D341Med (cell line): Measurements from ENCODE around the gene PEA15.
A peak's percentile ranks its signal among the peaks of the same experiment; 100 is the strongest.

ENCODE experiments used
- DNase-seq: peaks from one replicate; pipeline ENCODE4 v3.0.0; 2012; ENCODE audit warnings: low spot score

PEA15 gene

DNA sequence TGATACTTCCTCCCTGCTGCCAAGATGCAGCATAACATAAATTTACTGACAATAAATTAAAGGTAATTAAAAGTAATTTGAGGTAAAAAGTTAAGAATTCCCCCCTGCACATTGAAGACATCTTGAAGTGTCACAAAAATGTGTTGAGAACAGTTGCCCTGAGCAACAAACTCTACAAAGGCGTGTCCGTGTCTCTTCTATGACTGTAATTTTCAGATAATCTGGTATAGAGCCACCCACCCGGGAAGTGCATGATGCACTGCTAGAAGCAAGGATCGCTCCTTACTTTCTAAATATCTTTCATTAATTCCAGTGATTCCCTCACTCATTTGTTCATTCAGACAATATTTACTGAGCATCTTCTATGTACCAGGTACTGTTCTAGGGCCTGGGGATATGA lies 25.8 kb upstream of the PEA15 start:
- DNase-seq: no peak

DNA sequence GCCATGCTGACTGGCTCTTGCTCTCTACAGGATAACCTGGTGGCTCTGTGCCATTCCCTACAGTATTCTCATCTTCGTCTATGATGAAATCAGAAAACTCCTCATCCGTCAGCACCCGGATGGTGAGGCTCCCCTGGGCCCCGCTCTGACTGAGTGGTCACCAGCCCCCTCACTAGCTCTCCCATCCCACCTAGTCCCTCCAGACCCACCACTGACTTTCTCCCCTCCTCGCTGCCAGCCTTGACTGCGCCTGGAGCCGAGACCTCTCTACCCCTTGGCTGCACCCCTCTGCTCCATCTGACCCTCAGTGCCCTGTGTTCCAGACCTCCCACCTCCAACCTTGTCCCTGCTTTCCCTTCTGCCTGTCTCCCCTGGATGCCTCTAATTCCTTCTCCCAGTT lies 18.9 kb upstream of the PEA15 start:
- DNase-seq: no peak

DNA sequence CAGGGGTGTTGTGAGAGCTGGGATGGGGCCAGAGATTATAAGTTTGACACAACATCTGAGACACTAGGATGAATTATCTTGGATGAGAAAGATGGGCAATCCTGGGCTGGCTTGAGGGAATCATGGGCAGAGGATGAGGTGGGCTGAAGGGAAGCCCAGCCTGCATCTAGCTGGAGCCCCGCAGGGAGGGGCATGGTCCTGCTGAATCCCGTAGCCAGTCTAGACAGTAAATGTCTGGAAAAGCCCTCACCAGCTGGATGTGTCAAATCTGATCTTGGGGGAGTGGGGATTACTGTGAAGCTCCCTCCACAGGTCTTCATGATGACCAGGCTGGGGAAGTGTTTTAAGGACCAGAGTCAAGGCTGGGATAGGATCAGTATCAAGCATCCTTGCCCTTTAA lies 18.5 kb upstream of the PEA15 start:
- no peak for DNase-seq

DNA sequence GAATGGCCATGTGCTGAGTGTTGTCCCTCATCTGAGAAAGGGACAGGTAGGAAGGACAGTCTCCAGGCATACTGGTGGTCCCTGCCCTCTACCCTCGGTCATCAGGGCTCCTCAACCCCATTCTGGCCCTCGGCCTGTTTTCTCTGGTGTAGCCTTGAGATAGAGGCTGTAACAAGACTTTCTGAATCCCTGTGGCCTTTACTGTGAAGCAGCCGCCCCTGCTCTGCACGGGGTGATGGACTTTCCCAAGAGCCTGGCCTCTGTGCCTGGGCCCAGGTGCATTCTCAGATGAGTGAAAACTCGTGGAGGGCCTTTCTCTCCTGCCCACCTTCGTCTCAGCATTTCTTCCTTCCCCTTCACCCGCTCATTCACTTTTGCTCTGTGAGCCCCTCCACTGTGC lies 17.8 kb upstream of the PEA15 start:
- no peak for DNase-seq

DNA sequence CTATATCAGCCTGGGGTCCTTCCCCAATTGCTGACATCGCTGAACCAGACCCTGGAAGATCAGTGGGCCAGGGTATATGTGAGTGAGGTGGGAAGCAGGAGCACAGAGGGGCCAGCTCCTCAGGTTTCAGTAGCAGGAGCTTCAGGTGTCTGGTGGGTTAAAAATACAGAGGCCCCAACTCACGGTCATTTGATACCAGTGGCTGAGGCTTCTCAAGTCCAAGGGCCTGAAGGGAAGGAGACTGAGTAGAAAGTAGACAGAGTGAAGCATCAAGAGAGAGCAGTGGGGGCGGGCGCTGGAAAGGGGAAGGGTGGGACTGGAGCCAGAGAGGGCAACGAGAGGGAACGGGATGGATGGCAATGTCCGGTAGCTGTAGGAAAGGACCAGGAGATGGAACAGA lies 16.8 kb upstream of the PEA15 start:
- no peak for DNase-seq

DNA sequence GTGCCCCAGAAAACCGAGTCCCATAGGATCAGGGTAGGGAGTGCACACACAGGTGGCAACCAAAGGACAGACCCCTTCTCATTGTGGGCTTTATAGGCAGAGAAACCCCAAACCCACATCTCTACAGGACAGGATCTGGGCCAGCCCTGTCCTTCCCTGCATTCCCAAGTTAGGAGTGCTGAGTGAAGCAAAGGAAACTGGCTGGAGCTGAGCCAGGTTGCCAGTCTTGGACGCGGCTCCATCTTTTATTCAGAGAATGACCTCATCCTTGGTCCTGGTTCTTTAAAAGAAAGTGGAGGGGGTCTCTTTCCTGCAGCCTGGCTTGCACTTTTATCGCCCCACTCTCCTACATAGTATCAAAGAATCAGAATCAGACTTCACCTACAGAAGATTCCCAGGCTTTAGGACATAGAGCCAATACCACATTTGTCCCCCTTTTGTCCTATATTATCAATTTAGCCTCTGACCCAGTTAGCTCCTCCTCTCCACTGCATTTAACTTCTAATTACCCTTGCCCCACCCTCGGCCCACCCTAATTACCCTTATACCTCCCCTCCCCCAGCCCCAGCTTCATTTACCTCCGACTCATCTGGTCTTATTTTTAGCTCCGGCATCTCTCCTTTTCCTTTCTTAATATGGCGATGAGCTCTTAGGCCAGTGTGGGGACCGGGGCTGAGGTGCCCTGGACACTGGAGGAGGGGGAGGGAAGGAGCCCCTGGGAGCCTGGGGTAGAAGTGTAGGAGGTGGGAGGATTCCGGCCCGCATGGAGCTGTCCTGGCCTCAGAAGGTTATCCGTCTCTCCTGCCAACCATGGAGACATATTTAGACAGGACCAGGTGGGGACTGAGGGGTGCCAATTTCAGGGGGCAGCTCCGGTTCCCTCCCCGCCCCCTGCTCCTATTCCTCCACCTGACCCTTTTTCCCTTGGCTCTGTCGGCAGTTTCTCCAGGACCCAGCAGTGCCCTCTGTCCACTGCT lies 15.2 kb upstream of the PEA15 start, which contains the start of gene CASQ1:
CASQ1 (plus strand) TSS at position 927 of the 977 bp plus-strand sequence. CDS start 177 bp downstream, outside the sequence.
- no peak for DNase-seq

DNA sequence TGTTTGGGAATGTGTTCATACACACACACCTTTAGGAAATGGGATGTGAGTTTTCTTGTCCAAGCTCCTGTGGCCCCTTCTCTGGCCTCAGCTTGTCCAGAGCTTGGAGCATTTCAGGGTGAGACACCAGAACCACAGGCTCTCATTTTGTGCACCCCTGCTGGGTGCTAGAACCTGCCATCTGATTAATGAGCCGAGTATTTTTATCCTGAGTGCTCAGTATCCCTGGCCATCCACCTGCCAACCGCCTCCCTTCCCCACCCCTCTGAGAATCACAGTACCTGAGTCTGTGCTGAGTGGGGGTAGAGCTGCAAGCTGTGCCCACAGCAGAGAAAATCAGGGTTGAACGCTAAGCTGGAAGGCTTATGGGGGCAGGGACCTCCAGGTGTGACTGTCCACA lies 13.4 kb upstream of the PEA15 start:
- no peak for DNase-seq

DNA sequence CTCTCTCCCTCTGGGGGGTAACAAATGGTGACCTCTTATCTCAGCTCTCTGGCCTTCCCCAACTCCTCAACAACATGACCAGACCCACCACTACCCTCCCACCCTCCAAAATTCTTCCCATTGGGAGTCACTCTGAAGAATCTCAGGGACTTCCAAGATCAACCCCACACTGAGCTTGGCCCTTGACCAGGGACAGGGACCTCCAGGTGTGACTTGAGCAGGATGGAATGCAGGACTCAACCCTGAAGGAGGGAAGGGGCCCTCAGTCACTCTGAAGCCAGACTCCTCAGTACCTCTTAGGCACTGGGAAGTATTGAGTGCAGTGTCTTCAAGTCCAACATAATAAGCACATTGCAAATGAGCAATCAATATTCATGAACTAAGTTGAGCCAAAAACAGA lies 12.9 kb upstream of the PEA15 start:
- no peak for DNase-seq

DNA sequence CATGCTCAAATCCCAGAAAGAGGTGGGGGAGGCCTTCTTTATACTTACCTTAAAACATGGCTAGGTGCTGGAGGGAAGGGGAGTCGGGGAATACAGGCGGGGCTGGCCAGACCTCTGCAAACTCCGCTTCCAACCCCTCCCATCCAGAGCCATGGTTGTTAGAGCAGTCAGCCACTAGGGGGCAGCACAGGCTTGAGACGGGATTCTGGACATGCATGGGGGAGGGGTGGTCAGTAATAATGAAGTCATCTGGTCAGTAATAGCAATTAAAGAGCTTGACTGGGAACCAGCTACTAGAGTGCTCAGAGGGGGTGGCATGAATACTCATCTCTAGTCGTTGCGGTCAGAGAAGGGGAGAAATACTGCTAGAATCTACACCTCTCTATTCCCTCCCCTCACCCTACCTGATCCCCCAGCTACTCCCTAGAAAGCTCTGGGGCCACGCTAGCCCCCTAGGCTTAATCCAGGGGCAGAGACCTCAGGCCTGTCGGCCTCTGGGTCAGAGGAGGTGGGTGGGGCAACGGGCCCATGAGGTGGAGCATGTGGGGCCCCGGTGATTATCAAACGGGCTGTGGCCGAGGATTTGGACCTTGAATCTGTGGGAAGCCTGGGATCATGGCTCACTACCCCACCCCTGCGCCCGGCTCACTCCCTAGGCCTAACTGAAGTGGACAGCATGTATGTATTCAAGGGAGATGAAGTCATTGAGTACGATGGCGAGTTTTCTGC lies 11.9 kb upstream of the PEA15 start:
- peak; percentile 87 for DNase-seq

DNA sequence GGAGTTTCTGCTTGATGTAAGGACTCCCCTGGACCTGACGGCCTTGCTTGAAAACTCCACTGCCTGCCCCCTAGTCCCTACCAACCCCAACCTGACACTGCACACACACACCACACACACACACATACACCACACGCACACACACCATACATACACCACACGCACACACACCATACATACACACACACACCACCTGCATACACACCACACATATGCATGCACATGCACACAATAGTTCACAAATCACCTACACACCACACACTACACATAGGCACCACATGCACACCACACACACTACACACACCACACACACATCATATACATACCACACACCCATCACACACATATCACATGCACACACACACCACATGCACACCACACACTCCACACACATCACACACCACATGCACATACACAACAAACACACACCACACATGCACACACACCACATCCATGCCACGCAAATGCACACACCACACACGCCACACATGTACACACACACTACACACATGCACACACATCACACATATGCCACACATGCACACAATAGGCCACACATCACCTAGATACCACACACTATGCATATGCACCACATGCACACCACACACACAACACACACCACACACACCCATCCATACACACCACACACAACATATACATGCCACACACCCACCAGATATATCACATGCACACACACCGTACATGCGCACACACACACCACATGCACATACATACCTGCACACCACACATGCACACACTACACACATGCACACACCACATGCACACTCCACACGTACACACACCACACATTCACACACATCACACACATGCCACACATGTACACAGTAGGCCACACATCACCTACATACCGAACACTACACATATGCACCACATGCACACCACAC lies 11.1 kb upstream of the PEA15 start:
- no peak for DNase-seq

DNA sequence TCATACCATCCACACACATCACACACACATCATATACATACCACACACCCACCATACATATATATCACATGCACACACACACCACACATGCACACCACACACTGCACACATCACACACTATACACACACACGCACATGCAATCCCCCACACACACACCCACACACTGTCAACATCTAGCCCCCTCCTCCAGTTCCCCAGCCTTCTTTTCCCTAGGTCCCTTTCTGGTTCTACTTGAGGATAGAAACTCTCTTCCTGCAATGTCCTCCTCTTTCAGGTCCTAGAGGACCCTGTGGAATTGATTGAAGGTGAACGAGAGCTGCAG lies 10.5 kb upstream of the PEA15 start:
- no peak for DNase-seq

DNA sequence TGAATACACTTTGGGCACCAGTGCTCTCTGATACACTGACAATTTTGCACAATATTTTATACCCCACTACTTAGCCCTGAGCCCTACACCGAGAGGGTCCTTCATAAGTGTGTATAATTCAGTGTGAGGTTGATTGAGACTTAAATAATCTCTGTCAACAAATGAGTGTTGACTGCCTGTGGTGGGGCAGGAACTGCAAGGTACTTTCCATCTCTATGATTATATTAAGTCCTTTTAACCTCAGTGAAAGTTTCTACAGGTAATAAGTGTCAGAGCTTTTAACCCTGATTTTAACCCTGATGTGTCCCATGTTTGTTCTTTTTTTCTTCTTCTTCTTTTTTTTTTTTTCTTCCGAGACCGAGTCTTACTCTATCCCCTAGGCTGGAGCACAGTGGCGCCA lies 9.0 kb upstream of the PEA15 start:
- DNase-seq: no peak

DNA sequence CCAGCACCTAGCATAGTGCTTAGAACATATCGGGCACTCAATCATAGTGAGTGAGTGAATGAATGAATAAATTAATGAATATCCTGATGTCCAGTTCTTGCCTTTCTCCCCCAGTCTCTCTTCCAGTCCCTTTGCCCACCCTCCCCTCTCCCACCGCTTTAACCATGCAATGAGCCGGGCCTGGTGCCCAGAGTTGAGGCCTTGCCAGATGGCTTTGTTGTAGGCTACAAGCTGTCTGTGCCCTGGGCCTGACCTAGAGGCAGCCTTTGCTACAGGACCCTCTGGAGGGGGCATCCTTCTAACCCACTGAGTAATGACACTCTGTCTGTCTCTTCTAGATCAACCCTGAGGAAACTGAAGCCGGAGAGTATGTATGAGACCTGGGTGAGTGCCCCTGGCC lies 8.0 kb upstream of the PEA15 start:
- DNase-seq: no peak

DNA sequence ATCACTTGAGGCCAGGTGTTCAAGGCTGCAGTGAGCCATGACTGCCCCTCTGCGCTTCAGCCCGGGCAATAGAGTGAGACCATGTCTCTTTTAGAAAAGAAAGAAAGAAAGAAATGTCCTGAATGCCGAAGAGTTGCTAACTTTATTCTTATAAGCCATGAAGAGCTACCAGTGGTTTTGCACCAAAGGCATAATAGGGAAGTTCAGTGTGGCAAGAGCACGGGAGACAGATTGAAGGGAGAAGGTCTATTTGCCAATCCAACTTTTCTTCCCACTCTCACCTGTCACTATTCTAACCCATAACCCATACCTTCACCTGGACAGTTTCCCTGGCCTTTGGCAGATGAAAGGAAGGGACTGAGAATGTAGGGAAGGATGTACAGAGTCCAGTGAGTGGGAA lies 4.4 kb upstream of the PEA15 start:
- no peak for DNase-seq

DNA sequence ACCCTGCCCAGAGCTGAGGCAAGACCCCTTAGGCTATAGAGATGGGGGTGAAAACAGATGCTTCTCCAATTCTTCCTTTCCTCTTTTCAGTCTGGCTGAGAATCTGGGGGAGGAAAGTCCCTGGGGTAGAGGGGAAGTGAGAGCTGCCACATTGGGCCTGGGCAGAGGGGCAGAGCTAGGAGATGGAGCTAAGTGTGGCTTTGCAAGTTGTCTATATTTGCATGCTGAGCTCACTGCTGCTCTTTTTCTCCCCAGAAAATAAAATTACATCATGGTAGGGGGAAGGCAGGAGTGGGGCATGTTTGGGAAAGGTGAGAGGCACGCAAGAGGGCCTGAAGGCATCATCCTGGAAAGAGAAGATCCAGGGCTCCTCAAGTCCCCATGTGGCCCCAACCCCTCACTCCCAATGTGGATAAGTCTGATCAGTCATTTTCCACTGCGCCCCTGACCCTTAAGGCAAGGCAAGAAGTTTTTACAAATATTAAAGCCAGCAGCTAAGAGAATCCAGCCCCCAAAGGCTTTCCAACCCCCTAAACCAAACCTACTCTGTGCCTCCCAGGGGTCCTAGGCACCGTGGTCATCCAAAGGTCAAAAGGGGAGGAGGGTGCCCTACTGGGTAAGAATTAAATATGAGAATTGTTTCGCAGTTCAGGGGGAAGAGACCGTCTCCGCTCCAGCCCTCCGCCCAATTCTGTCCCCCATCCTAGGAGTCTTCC lies 500 bp upstream of the PEA15 start:
- DNase-seq: peak; percentile 34

DNA sequence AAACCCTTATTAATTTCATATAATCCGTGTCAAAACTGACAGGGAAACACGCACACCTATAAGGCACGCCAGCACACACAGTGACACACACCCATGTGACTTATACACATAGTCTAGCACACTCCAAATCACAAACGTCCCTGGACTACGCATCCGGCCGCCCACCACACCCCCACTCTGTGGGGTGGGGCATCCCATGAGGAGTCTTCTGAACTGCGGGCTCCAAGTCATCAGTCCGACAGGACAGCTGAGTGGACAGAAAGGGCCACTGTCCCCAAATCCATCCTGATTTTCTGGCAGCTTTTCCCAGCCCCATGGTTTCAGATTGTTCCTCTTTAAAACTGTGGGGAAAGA lies 829 bp downstream of the PEA15 start:
- peak; percentile 47 for DNase-seq

DNA sequence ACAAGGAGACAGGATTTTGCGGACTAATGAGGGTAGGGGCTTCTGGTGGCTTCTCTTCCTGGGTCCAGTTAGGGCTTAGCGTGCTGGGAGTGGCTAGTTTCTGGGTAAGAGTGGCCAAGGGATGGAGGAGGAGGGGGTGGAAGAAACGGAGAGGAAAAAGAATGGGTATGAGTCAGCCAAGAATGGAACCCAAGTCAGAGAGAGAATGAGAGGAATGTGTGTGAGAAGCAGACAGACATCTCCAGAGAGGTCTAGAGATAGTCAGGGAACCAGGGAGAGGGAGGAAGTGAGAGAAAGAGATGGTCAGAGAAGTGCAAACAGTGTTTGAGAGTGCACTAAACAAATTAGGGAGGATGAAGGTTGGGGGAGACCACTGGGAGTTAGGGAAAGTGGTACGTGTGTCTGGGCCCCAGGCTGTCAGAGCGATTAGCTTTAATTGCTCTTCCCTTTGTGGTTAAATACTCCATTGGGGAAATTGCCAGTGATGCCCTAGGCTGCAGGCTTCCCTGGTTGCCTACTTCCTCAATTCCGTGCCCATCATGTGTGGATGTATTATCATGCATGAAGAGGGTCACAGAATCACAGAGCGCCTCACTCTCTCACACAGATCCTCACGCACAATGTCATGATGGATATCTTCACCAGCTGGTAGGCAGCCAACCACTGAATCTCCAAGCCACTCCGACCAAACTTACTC lies 1.4 kb downstream of the PEA15 start:
- peak; percentile 37 for DNase-seq

DNA sequence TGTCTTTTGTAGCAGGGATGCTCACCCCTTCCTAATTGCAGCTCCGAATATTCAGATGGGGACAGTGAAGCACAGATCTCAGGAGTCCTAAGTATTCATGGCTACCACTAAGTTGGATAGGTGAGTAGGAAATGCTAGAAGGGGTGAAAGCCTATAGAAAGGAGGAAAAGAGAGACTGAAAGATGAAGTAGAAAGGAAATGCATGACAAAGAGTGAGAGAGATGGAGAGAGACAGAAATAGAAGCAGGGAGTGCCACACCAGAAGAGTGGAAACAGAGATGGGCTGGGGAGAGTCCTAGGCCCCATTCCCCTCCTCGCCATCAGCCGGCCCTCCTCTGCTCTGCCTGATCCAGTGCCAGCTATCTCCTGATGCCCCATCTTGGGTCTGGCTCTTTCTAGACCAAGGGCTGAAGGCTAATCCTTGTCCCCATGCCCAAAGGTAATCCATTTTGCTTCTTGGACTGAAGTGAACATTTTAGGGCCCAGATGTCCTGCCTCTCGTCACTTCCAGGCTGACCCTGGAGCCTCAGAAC lies 2.0 kb downstream of the PEA15 start:
- DNase-seq: peak; percentile 34

DNA sequence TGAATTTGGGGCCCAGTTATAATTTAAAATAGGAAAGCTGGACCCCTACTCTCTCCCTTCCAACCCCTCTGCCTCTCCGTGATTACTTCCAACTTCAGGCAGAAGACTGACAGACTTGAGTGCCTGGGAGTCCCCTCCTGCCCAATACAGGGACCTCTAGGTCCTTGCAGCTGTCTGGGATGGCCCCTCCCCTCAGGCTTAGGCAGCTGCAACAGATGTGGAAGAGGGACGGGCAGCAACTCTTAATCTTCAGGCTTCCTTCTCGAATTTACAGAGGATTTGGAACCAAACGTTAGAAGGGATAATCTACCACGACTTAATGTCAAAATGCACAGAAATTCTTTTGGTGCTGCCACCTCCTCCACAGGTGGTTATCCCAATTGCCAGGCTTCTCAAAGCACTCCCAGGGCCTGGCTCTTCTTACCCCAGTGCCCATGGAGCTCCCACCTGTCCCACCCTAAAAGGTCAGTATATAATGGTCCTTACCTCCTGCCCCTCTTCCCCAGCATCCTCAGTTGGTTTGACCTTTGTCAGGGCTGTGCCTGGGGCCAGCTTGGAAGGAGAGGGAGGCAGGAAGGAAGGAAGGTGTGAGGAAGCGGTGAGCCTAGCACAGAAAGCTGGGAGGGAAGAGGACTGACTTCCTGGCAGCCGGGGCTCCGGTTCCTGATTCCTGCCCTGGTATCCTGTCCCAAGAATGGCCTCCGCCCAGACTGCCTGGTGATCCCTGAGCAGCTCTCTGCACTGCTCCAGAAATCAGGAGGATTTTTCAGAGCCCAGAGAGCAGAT lies 2.8 kb downstream of the PEA15 start:
- no peak for DNase-seq
